OCI-LY7 (cell line): ENCODE results near the gene RAPGEF6. TPM values are rescaled to one million over a fixed set of nuclear protein-coding genes. Genes with fewer than 3 reads are reported as not detected.

ENCODE experiments used
- BruUV-seq: library from RNA; stranded (reverse); fragments of 400-500 nt; replicated peaks from 2 replicates; lab custom pipeline; 2021; lab: Mats Ljungman, UMichigan
- CTCF ChIA-PET: fragments of 300-600 bp; sonication (Branson Sonifier 250); formaldehyde crosslinking; loops from one replicate; lab custom pipeline; 2022; ENCODE audit warnings: antibody characterized with exemption; ENCODE audit not compliant: unreplicated experiment; lab: Charles Lee
- POLR2A ChIA-PET: fragments of 300-600 bp; sonication (Branson Sonifier 250); formaldehyde crosslinking; loops from one replicate; lab custom pipeline; 2022; ENCODE audit warnings: antibody characterized with exemption; lab: Charles Lee
- DNase-seq: peaks from one replicate; pipeline ENCODE4 v3.0.0-alpha.2; 2015; ENCODE audit warnings: low spot score
- H2AFZ ChIP-seq: fragments of 200-600 bp; sonication (generic), shearing (Covaris generic); 2 replicates; pipeline ENCODE4 v1.6.1; 2014; ENCODE audit warnings: mild to moderate bottlenecking, antibody characterized with exemption, low read length, moderate library complexity
- H3K27ac ChIP-seq: fragments of 200-600 bp; sonication (generic); 2 replicates; pipeline ENCODE4 v1.5.1; 2014; ENCODE audit warnings: mixed run types, low read depth, mild to moderate bottlenecking, moderate library complexity, low read length, inconsistent platforms; ENCODE audit not compliant: poor library complexity, severe bottlenecking
- H3K36me3 ChIP-seq: fragments of 200-600 bp; sonication (generic); 2 replicates; pipeline ENCODE4 v1.6.1; 2014; ENCODE audit warnings: mild to moderate bottlenecking, antibody characterized with exemption, low read length, moderate library complexity, mixed read lengths; ENCODE audit not compliant: insufficient read depth
- H3K4me1 ChIP-seq: fragments of 200-600 bp; sonication (generic); 2 replicates; pipeline ENCODE4 v1.5.1; 2014; ENCODE audit warnings: mild to moderate bottlenecking, low read length; ENCODE audit not compliant: insufficient read depth, poor library complexity, severe bottlenecking
- H3K4me2 ChIP-seq: fragments of 200-600 bp; sonication (generic); 2 replicates; pipeline ENCODE4 v1.6.1; 2014; ENCODE audit warnings: mild to moderate bottlenecking, low read length
- H3K4me3 ChIP-seq: fragments of 200-600 bp; sonication (generic); 2 replicates; pipeline ENCODE4 v1.5.1; 2014; ENCODE audit warnings: mild to moderate bottlenecking, low read depth, low read length; ENCODE audit not compliant: poor library complexity, severe bottlenecking
- H3K79me2 ChIP-seq: fragments of 200-600 bp; sonication (generic); 2 replicates; pipeline ENCODE4 v1.6.1; 2016; ENCODE audit warnings: low read depth, mild to moderate bottlenecking, low read length, moderate library complexity, mixed read lengths; ENCODE audit not compliant: insufficient read depth
- H3K9me2 ChIP-seq: fragments of 200-600 bp; sonication (generic); 2 replicates; pipeline ENCODE4 v1.6.1; 2016; ENCODE audit warnings: mild to moderate bottlenecking, low read length, mixed read lengths; ENCODE audit not compliant: insufficient read depth
- H3K9me3 ChIP-seq: fragments of 200-600 bp; sonication (generic); 2 replicates; pipeline ENCODE4 v1.6.1; 2014; ENCODE audit warnings: mild to moderate bottlenecking, mixed run types, low read length, mixed read lengths
- H4K20me1 ChIP-seq: fragments of 200-600 bp; sonication (generic); 2 replicates; pipeline ENCODE4 v1.6.1; 2014; ENCODE audit warnings: mild to moderate bottlenecking, antibody characterized with exemption, low read length, moderate library complexity, mixed read lengths; ENCODE audit not compliant: insufficient read depth
- CTCF ChIP-seq: fragments of 200-600 bp; sonication (generic); conservative IDR thresholded peaks from 2 replicates; pipeline ENCODE4 v1.5.1; 2014; ENCODE audit warnings: mild to moderate bottlenecking, antibody characterized with exemption, low read length, moderate library complexity, mixed read lengths
- EZH2phosphoT487 ChIP-seq: fragments of 200-600 bp; sonication (generic); IDR thresholded peaks from 2 replicates; pipeline ENCODE4 v1.6.1; 2018; ENCODE audit warnings: low read depth, borderline replicate concordance, mild to moderate bottlenecking, mixed run types, antibody characterized with exemption, low read length, moderate library complexity, mixed read lengths
- intact Hi-C: fragments of 100-400 bp; cut with micrococcal nuclease; formaldehyde crosslinking; loops from one replicate; pipeline ENCODE4 v1.10.0; 2022; ENCODE audit not compliant: unreplicated experiment
- total RNA-seq, 2 experiments: library from RNA; depleted of rRNA in 1 of 2; stranded (reverse); fragments of >200 nt in 1 of 2; shearing (Covaris generic) in 1 of 2; gene quantifications; 2 replicates each; pipeline ENCODE4 v1.2.3, GENCODE V29; 2014 to 2022

The RAPGEF6 gene
- total RNA-seq, 2 experiments from 2014 or later = 39.6 to 50.8 TPM

- H3K36me3 ChIP-seq = peaks cover 76% of the 10 kb centered on the region
- POLR2A ChIA-PET = interaction anchor here (1.1 to 1.7 kb wide), 2 partner anchors 114 to 121 kb away, joined by 3 to 5 read pairs; no protein-coding TSS in a partner anchor
Measured at GRCh38 chr5:131386124-131386523, 248.9 kb downstream of the RAPGEF6 start.

GRCh38 chr5:131384616-131385214 lies 250.3 kb downstream of the RAPGEF6 start:
- H3K4me2 ChIP-seq = no peak overlapping the region
- no peak for DNase-seq
- no TSS peak for BruUV-seq
- H3K4me3 ChIP-seq = no peak overlapping the region
- POLR2A ChIA-PET = interaction anchor here (1.2 to 1.4 kb wide), 3 partner anchors 10 to 120 kb away, joined by 3 to 5 read pairs (median 4); no protein-coding TSS in a partner anchor
- TF ChIP-seq EZH2phosphoT487 = no peak
- TF ChIP-seq CTCF = no peak
- no peaks in the 10 kb centered on the region for H3K9me2 ChIP-seq
- CTCF ChIA-PET = no interaction called here
- peaks cover 43% of the 10 kb centered on the region for H3K79me2 ChIP-seq
- H3K36me3 ChIP-seq = peaks cover 68% of the 10 kb centered on the region
- no peaks in the 10 kb centered on the region for H3K9me3 ChIP-seq
- H2AFZ ChIP-seq = no peak overlapping the region
- peaks cover 39% of the 10 kb centered on the region for H3K4me1 ChIP-seq
- no peaks in the 10 kb centered on the region for H4K20me1 ChIP-seq
- intact Hi-C loops = loop anchor here (10.0 kb wide), 1 partner anchor 510 kb away; no protein-coding TSS in a partner anchor
- no peak overlapping the region for H3K27ac ChIP-seq

More at GRCh38 chr5:131386124-131386523, 248.9 kb downstream of the RAPGEF6 start:
- H3K27ac ChIP-seq = no peak overlapping the region
- no peak overlapping the region for H3K4me3 ChIP-seq
- intact Hi-C loops = loop anchor here (10.0 kb wide), 1 partner anchor 511 kb away; no protein-coding TSS in a partner anchor
- DNase-seq = no peak
- CTCF ChIA-PET = no interaction called here
- peaks cover 29% of the 10 kb centered on the region; the same call in 1 of the 2 replicates for H3K79me2 ChIP-seq
- no peak for TF ChIP-seq EZH2phosphoT487
- TF ChIP-seq CTCF = no peak
- no peak overlapping the region for H2AFZ ChIP-seq
- H3K4me2 ChIP-seq = no peak overlapping the region
- H4K20me1 ChIP-seq = no peaks in the 10 kb centered on the region
- H3K4me1 ChIP-seq = peaks cover 25% of the 10 kb centered on the region
- no TSS peak for BruUV-seq
- no peaks in the 10 kb centered on the region for H3K9me3 ChIP-seq
- H3K9me2 ChIP-seq = no peaks in the 10 kb centered on the region

- intact Hi-C loops = loop anchor here (10.0 kb wide), 1 partner anchor 509 kb away; no protein-coding TSS in a partner anchor
- CTCF ChIA-PET = no interaction called here
- DNase-seq = no peak
- Histone ChIP-seq H3K9me2 (no peaks in the 10 kb centered on the region), H3K4me2 (no peak overlapping the region), H3K79me2 (peaks cover 48% of the 10 kb centered on the region), H3K36me3 (peaks cover 62% of the 10 kb centered on the region), H3K9me3 (no peaks in the 10 kb centered on the region), H3K4me1 (peaks cover 45% of the 10 kb centered on the region), H4K20me1 (no peaks in the 10 kb centered on the region), H3K4me3 (no peak overlapping the region), H3K27ac (no peak overlapping the region), H2AFZ (no peak overlapping the region)
- no TSS peak for BruUV-seq
- POLR2A ChIA-PET = interaction anchor here (0.6 to 1.4 kb wide), 3 partner anchors 10 to 119 kb away, joined by 3 to 5 read pairs (median 4); no protein-coding TSS in a partner anchor
- TF ChIP-seq CTCF (no peak), EZH2phosphoT487 (no peak)
Measured at GRCh38 chr5:131384173-131384572, 250.9 kb downstream of the RAPGEF6 start.
